WTC11 (cell line): ENCODE results near the gene RAB17. TPM values are rescaled to one million over a fixed set of nuclear protein-coding genes. Genes with fewer than 3 reads are reported as not detected.

ENCODE experiments used
- ATAC-seq: fragments of 200-7000 bp; cut with Tn5 transposase; 2 replicates; pipeline ENCODE4 v1.10.0; 2021; ENCODE audit warnings: mild to moderate bottlenecking, moderate library complexity
- CTCF ChIA-PET: fragments of 300-600 bp; sonication (Branson Sonifier 250); formaldehyde crosslinking; loops from one replicate; lab custom pipeline; 2021; ENCODE audit warnings: antibody characterized with exemption; lab: Charles Lee
- POLR2A ChIA-PET: fragments of 350-600 bp; sonication (Branson Sonifier 250); formaldehyde crosslinking; loops from one replicate; lab custom pipeline; 2021; ENCODE audit warnings: antibody characterized with exemption; lab: Charles Lee
- DNase-seq: peaks from one replicate; pipeline ENCODE4 v3.0.0; 2021; ENCODE audit warnings: low spot score
- H3K27ac Mint-ChIP-seq: 2 replicates; pipeline ENCODE4 v1.8.0; 2021; ENCODE audit warnings: mixed read lengths
- H3K27me3 Mint-ChIP-seq: 2 replicates; pipeline ENCODE4 v1.8.0; 2021; ENCODE audit warnings: low read depth, mild to moderate bottlenecking, moderate library complexity, mixed read lengths
- H3K36me3 Mint-ChIP-seq: 2 replicates; pipeline ENCODE4 v1.8.0; 2021; ENCODE audit warnings: mixed read lengths
- H3K4me1 Mint-ChIP-seq: 2 replicates; pipeline ENCODE4 v1.8.0; 2022; ENCODE audit warnings: mixed read lengths
- H3K4me3 Mint-ChIP-seq: 2 replicates; pipeline ENCODE4 v1.8.0; 2021; ENCODE audit warnings: mild to moderate bottlenecking, moderate library complexity, mixed read lengths
- H3K9me3 Mint-ChIP-seq: 2 replicates; pipeline ENCODE4 v1.8.0; 2021; ENCODE audit warnings: mixed read lengths
- AFF4 ChIP-seq: sonication (generic); formaldehyde crosslinking; IDR thresholded peaks from 2 replicates; pipeline ENCODE4 v1.8.1; 2023; ENCODE audit warnings: mild to moderate bottlenecking, missing genetic modification reagents, borderline replicate concordance
- ATF3 ChIP-seq: sonication (generic); formaldehyde crosslinking; conservative IDR thresholded peaks from 2 replicates; pipeline ENCODE4 v1.8.1; 2022; ENCODE audit warnings: mild to moderate bottlenecking, missing genetic modification reagents
- EMX1 ChIP-seq: fragments of 250-450 bp; sonication (Bioruptor Pico); IDR thresholded peaks from 2 replicates; pipeline ENCODE4 v1.8.0; 2021; ENCODE audit warnings: mild to moderate bottlenecking
- ESRRA ChIP-seq: sonication (generic); formaldehyde crosslinking; IDR thresholded peaks from 2 replicates; pipeline ENCODE4 v1.8.1; 2022; ENCODE audit warnings: mild to moderate bottlenecking, missing genetic modification reagents, borderline replicate concordance
- FOXJ3 ChIP-seq: sonication (generic); formaldehyde crosslinking; IDR thresholded peaks from 2 replicates; pipeline ENCODE4 v1.9.0; 2021; ENCODE audit warnings: missing genetic modification reagents, mild to moderate bottlenecking, borderline replicate concordance
- GABPB1 ChIP-seq: sonication (generic); formaldehyde crosslinking; IDR thresholded peaks from 2 replicates; pipeline ENCODE4 v1.8.1; 2023; ENCODE audit warnings: mild to moderate bottlenecking, missing genetic modification reagents
- MAX ChIP-seq: sonication (generic); formaldehyde crosslinking; IDR thresholded peaks from 2 replicates; pipeline ENCODE4 v1.8.0; 2022; ENCODE audit warnings: mild to moderate bottlenecking, missing genetic modification reagents
- NR1H2 ChIP-seq: sonication (generic); formaldehyde crosslinking; IDR thresholded peaks from 2 replicates; pipeline ENCODE4 v1.9.0; 2021; ENCODE audit warnings: mild to moderate bottlenecking, moderate library complexity, missing genetic modification reagents
- OVOL2 ChIP-seq: fragments of 250-450 bp; sonication (Bioruptor Pico); IDR thresholded peaks from 2 replicates; pipeline ENCODE4 v1.9.0; 2021; ENCODE audit warnings: mild to moderate bottlenecking, borderline replicate concordance
- PRRX2 ChIP-seq: fragments of 250-450 bp; sonication (Bioruptor Pico); IDR thresholded peaks from 2 replicates; pipeline ENCODE4 v1.8.0; 2021; ENCODE audit warnings: mild to moderate bottlenecking
- RELA ChIP-seq: sonication (generic); formaldehyde crosslinking; IDR thresholded peaks from 2 replicates; pipeline ENCODE4 v1.8.1; 2022; ENCODE audit warnings: missing genetic modification reagents, mild to moderate bottlenecking, borderline replicate concordance
- TCF7 ChIP-seq: sonication (generic); formaldehyde crosslinking; IDR thresholded peaks from 2 replicates; pipeline ENCODE4 v1.8.0; 2022; ENCODE audit warnings: mild to moderate bottlenecking, low read depth, missing genetic modification reagents, moderate library complexity
- TEAD1 ChIP-seq: sonication (generic); formaldehyde crosslinking; IDR thresholded peaks from 2 replicates; pipeline ENCODE4 v1.8.0; 2022; ENCODE audit warnings: mild to moderate bottlenecking, missing genetic modification reagents
- ZSCAN18 ChIP-seq: fragments of 250-450 bp; sonication (Bioruptor Pico); IDR thresholded peaks from 2 replicates; pipeline ENCODE4 v2.1.2; 2022; ENCODE audit warnings: mild to moderate bottlenecking, moderate library complexity
- total RNA-seq: library from RNA; stranded (reverse); gene quantifications from 3 replicates; pipeline ENCODE4 v1.2.3, GENCODE V29; 2021
- TF ChIP-seq, protein P1 (sequence below): sonication (generic); formaldehyde crosslinking; conservative IDR thresholded peaks from 2 replicates; pipeline ENCODE4 v1.8.1; 2023; ENCODE audit warnings: mild to moderate bottlenecking, low read depth, missing genetic modification reagents, moderate library complexity
- TF ChIP-seq, protein P2 (sequence below): fragments of 250-450 bp; sonication (Bioruptor Pico); IDR thresholded peaks from 2 replicates; pipeline ENCODE4 v1.9.0; 2021; ENCODE audit warnings: moderate library complexity, mild to moderate bottlenecking, inconsistent platforms, borderline replicate concordance
- TF ChIP-seq, protein P3 (sequence below): fragments of 200-600 bp; IDR thresholded peaks from 2 replicates; pipeline ENCODE4 v1.8.0; 2022; ENCODE audit warnings: antibody characterized with exemption
- TF ChIP-seq, protein P4 (sequence below): sonication (generic); formaldehyde crosslinking; IDR thresholded peaks from 2 replicates; pipeline ENCODE4 v1.8.0; 2022; ENCODE audit warnings: missing genetic modification reagents

Gene RAB17
- total RNA-seq, 1 experiment from 2014 or later = 140 TPM

DNA sequence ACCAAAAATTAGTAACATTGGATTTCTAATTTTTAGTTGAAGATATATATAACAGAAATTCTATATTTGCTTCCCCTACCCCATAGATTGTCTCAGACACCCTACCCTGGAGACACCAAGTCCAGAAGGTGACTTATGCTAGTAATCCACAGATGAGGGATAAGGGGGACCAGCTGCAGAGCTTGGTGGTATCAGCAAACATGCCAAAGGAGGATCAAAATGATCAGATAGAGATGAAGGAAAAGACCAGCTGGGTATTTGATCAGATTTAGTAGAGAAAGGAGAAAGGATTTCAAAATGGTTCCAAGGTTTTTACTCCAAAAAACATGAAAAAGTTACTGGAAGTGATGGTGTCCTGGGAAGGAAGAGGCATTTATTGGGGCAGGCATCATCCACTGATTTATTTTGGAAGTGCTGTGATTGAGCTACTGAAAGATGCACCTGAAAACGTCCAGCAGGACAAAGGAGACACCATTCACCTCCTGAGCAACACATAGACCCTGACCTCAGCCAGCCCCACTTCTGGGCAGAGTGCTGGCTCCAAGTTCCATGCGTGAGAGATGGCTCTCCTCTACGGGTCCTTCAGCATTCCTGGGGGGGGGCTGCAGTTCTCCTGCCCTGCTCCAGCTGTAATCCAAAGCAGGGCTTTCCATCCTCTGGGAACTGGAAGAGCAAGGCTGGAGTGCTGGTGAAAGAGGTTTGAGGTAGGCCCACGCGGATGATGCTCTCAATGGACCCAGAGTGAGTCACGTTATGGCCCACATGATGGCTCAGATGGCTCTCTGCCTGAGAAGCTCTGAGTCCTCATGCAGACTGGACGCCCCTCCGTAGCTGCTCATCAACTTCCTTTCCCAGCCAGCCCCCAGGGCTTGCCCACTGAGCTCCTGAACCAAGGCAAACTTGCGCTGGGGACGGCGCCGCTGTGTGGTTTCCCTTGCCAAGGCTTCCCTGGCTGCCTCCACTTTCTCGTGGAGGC is 33.2 kb upstream of the RAB17 start (continued):
- no peak for TF ChIP-seq ZSCAN18

GRCh38 chr2:237618449-237618848 is 27.9 kb upstream of the RAB17 start:
- CTCF ChIA-PET = no interaction called here
- Mint-ChIP-seq H3K36me3 (peaks cover 4% of the 10 kb centered on the region), H3K4me1 (peaks cover 38% of the 10 kb centered on the region), H3K9me3 (peaks cover 10% of the 10 kb centered on the region), H3K4me3 (no peak overlapping the region), H3K27ac (no peak overlapping the region), H3K27me3 (peaks cover 9% of the 10 kb centered on the region; the same call in 1 of the 2 replicates)
- ATAC-seq = no peak
- POLR2A ChIA-PET = no interaction called here
- DNase-seq = no peak
- TF ChIP-seq, protein P1, sequence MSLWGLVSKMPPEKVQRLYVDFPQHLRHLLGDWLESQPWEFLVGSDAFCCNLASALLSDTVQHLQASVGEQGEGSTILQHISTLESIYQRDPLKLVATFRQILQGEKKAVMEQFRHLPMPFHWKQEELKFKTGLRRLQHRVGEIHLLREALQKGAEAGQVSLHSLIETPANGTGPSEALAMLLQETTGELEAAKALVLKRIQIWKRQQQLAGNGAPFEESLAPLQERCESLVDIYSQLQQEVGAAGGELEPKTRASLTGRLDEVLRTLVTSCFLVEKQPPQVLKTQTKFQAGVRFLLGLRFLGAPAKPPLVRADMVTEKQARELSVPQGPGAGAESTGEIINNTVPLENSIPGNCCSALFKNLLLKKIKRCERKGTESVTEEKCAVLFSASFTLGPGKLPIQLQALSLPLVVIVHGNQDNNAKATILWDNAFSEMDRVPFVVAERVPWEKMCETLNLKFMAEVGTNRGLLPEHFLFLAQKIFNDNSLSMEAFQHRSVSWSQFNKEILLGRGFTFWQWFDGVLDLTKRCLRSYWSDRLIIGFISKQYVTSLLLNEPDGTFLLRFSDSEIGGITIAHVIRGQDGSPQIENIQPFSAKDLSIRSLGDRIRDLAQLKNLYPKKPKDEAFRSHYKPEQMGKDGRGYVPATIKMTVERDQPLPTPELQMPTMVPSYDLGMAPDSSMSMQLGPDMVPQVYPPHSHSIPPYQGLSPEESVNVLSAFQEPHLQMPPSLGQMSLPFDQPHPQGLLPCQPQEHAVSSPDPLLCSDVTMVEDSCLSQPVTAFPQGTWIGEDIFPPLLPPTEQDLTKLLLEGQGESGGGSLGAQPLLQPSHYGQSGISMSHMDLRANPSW (CRISPR knock-in tag) = no peak
- TF ChIP-seq AFF4 (no peak), MAX (CRISPR knock-in tag) (no peak), PRRX2 (CRISPR knock-in tag) (no peak), FOXJ3 (CRISPR knock-in tag) (no peak), NR1H2 (CRISPR knock-in tag) (no peak), ATF3 (CRISPR knock-in tag) (no peak), TEAD1 (no peak), RELA (no peak), GABPB1 (CRISPR knock-in tag) (no peak), ESRRA (no peak), EMX1 (no peak), TCF7 (CRISPR knock-in tag) (no peak), OVOL2 (no peak)
- TF ChIP-seq, protein P2, sequence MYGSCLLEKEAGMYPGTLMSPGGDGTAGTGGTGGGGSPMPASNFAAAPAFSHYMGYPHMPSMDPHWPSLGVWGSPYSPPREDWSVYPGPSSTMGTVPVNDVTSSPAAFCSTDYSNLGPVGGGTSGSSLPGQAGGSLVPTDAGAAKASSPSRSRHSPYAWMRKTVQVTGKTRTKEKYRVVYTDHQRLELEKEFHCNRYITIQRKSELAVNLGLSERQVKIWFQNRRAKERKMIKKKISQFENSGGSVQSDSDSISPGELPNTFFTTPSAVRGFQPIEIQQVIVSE (CRISPR knock-in tag) = no peak
- TF ChIP-seq, protein P3, sequence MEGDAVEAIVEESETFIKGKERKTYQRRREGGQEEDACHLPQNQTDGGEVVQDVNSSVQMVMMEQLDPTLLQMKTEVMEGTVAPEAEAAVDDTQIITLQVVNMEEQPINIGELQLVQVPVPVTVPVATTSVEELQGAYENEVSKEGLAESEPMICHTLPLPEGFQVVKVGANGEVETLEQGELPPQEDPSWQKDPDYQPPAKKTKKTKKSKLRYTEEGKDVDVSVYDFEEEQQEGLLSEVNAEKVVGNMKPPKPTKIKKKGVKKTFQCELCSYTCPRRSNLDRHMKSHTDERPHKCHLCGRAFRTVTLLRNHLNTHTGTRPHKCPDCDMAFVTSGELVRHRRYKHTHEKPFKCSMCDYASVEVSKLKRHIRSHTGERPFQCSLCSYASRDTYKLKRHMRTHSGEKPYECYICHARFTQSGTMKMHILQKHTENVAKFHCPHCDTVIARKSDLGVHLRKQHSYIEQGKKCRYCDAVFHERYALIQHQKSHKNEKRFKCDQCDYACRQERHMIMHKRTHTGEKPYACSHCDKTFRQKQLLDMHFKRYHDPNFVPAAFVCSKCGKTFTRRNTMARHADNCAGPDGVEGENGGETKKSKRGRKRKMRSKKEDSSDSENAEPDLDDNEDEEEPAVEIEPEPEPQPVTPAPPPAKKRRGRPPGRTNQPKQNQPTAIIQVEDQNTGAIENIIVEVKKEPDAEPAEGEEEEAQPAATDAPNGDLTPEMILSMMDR = no peak
- TF ChIP-seq, protein P4, sequence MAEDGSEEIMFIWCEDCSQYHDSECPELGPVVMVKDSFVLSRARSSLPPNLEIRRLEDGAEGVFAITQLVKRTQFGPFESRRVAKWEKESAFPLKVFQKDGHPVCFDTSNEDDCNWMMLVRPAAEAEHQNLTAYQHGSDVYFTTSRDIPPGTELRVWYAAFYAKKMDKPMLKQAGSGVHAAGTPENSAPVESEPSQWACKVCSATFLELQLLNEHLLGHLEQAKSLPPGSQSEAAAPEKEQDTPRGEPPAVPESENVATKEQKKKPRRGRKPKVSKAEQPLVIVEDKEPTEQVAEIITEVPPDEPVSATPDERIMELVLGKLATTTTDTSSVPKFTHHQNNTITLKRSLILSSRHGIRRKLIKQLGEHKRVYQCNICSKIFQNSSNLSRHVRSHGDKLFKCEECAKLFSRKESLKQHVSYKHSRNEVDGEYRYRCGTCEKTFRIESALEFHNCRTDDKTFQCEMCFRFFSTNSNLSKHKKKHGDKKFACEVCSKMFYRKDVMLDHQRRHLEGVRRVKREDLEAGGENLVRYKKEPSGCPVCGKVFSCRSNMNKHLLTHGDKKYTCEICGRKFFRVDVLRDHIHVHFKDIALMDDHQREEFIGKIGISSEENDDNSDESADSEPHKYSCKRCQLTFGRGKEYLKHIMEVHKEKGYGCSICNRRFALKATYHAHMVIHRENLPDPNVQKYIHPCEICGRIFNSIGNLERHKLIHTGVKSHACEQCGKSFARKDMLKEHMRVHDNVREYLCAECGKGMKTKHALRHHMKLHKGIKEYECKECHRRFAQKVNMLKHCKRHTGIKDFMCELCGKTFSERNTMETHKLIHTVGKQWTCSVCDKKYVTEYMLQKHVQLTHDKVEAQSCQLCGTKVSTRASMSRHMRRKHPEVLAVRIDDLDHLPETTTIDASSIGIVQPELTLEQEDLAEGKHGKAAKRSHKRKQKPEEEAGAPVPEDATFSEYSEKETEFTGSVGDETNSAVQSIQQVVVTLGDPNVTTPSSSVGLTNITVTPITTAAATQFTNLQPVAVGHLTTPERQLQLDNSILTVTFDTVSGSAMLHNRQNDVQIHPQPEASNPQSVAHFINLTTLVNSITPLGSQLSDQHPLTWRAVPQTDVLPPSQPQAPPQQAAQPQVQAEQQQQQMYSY (CRISPR knock-in tag) = no peak
